Left colon (tissue), 2 donors: ENCODE measurements around the gene CMTM4. TPM values are rescaled to one million over a fixed set of nuclear protein-coding genes. Genes with fewer than 3 reads are reported as not detected.
"Not testable (repeated sequence)": the region's sequence is repeated elsewhere in the genome, so short reads cannot be mapped to it uniquely, and the experiment has no call there.

Source experiments
- ATAC-seq: fragments of 200-7000 bp; cut with Tn5 transposase; one replicate; pipeline ENCODE4 v1.9.1; 2020; ENCODE audit warnings: mild to moderate bottlenecking, moderate library complexity
- DNase-seq, 2 donors: peaks; one replicate each; pipeline ENCODE4 v3.0.0-alpha.2; 2020
- intact Hi-C, 2 donors: fragments of 100-400 bp; cut with DNase I in 1 of 2; cut with micrococcal nuclease in 1 of 2; formaldehyde crosslinking; loops; one replicate each; pipeline versions ENCODE4 v1.11.2 to v1.14.0; 2022; cut with DNase I, micrococcal nuclease
- total RNA-seq, 2 donors: library from RNA; stranded (reverse); fragmentation: NEBNext Ultra II Directional; extraction: Animal tissue kit (Norgen Biotek cat#: 25700); gene quantifications; one replicate each; pipeline ENCODE4 v1.2.1, GENCODE V29; 2021
- donor health status: DM: no; HTN: no; CAD: no.
- donor health status: DM: yes; HTN: yes; CAD: no.

CMTM4 gene
- total RNA-seq, 2 donors from 2014 or later = 168 to 172 TPM

- no peak for DNase-seq
- intact Hi-C loops = loop anchor here in 1 of 2 donors (10.0 kb wide), 1 partner anchor 81 kb away; no protein-coding TSS in a partner anchor
- no peak for ATAC-seq
Observed at GRCh38 chr16:66653581-66654350, 42.8 kb downstream of the CMTM4 start.

GRCh38 chr16:66652661-66653360, 43.7 kb downstream of the CMTM4 start:
- no peak for ATAC-seq
- intact Hi-C loops = loop anchor here in 1 of 2 donors (10.0 kb wide), 1 partner anchor 82 kb away; no protein-coding TSS in a partner anchor
- no peak for DNase-seq

- ATAC-seq = no peak
- intact Hi-C loops = loop anchor here in 1 of 2 donors (10.0 kb wide), 1 partner anchor 83 kb away; no protein-coding TSS in a partner anchor
- no peak for DNase-seq
Observed at GRCh38 chr16:66651965-66652364, 44.6 kb downstream of the CMTM4 start.

GRCh38 chr16:66651474-66651765, 45.1 kb downstream of the CMTM4 start:
- intact Hi-C loops = loop anchor here in 1 of 2 donors (10.0 kb wide), 1 partner anchor 83 kb away; no protein-coding TSS in a partner anchor
- ATAC-seq (no peak), DNase-seq (no peak)

GRCh38 chr16:66650707-66651473, 45.7 kb downstream of the CMTM4 start:
- DNase-seq (peak; percentile 74 to 85), ATAC-seq (peak; percentile 81)
- intact Hi-C loops = loop anchor here in 1 of 2 donors (10.0 kb wide), 1 partner anchor 84 kb away; no protein-coding TSS in a partner anchor

- peak; percentile 87 for ATAC-seq
- peak in 1 of 2 donors; percentile 64 for DNase-seq
- intact Hi-C loops = loop anchor here in 1 of 2 donors (10.0 kb wide), 1 partner anchor 85 kb away; no protein-coding TSS in a partner anchor
Observed at GRCh38 chr16:66649636-66650205, 46.8 kb downstream of the CMTM4 start.

GRCh38 chr16:66649167-66649566, 47.4 kb downstream of the CMTM4 start:
- ATAC-seq (no peak), DNase-seq (no peak)
- intact Hi-C loops = no loop called here

- intact Hi-C loops = no loop called here
- ATAC-seq (no peak), DNase-seq (no peak)
Observed at GRCh38 chr16:66647866-66648265, 48.7 kb downstream of the CMTM4 start.

- DNase-seq (no peak), ATAC-seq (no peak)
- intact Hi-C loops = no loop called here
Observed at GRCh38 chr16:66641387-66641786, 55.2 kb downstream of the CMTM4 start.

- ATAC-seq (no peak), DNase-seq (no peak)
- intact Hi-C loops = no loop called here
Observed at GRCh38 chr16:66640724-66641314, 55.7 kb downstream of the CMTM4 start.

GRCh38 chr16:66639091-66639885, 57.3 kb downstream of the CMTM4 start:
- DNase-seq (no peak), ATAC-seq (no peak)
- intact Hi-C loops = no loop called here

GRCh38 chr16:66637806-66638205, 58.7 kb downstream of the CMTM4 start:
- intact Hi-C loops = no loop called here
- no peak for ATAC-seq
- DNase-seq = no peak

GRCh38 chr16:66636199-66636598, 60.3 kb downstream of the CMTM4 start:
- DNase-seq = no peak
- ATAC-seq = no peak
- intact Hi-C loops = no loop called here

- ATAC-seq = no peak
- DNase-seq = no peak
- intact Hi-C loops = no loop called here
Observed at GRCh38 chr16:66635406-66635805, 61.1 kb downstream of the CMTM4 start.

GRCh38 chr16:66634527-66635196, 61.9 kb downstream of the CMTM4 start:
- DNase-seq (no peak), ATAC-seq (no peak)
- intact Hi-C loops = no loop called here

GRCh38 chr16:66631558-66631957, 65.0 kb downstream of the CMTM4 start:
- intact Hi-C loops, ATAC-seq, DNase-seq: not testable (repeated sequence)

- intact Hi-C loops, ATAC-seq: not testable (repeated sequence)
Observed at GRCh38 chr16:66630561-66631260, 65.8 kb downstream of the CMTM4 start.

More at GRCh38 chr16:66630561-66631260, 65.8 kb downstream of the CMTM4 start:
- DNase-seq = not testable (repeated sequence)
